PFSK-1 (cell line): ENCODE results near the gene ANKRD12.

ENCODE experiments used
- FOXP2 ChIP-seq: optimal IDR thresholded peaks from 2 replicates; pipeline ENCODE3; 2011; ENCODE audit warnings: borderline replicate concordance, control low read depth, inconsistent platforms; ENCODE audit not compliant: insufficient read depth; ENCODE audit errors: extremely low read length, extremely low read depth
- POLR2AphosphoS5 ChIP-seq: IDR thresholded peaks from 2 replicates; pipeline ENCODE4 v1.6.1; 2012; ENCODE audit warnings: low read depth, mild to moderate bottlenecking, control low read depth, low read length, moderate library complexity
- REST ChIP-seq, 2 experiments: IDR thresholded peaks; 2 replicates each; pipeline versions ENCODE4 v1.6.1 to v1.8.0; 2011 to 2012; ENCODE audit warnings: low read depth in 2 of 2, low read length in 2 of 2, control low read depth in 1 of 2, inconsistent platforms in 1 of 2, mild to moderate bottlenecking in 1 of 2, moderate library complexity in 1 of 2; ENCODE audit not compliant: insufficient read depth in 1 of 2
- SIN3A ChIP-seq: IDR thresholded peaks from 2 replicates; pipeline ENCODE4 v1.6.1; 2012; ENCODE audit warnings: mild to moderate bottlenecking, low read length, moderate library complexity, borderline replicate concordance; ENCODE audit not compliant: insufficient read depth
- TAF1 ChIP-seq: IDR thresholded peaks from 2 replicates; pipeline ENCODE4 v1.6.1; 2012; ENCODE audit warnings: low read length, control low read depth, borderline replicate concordance; ENCODE audit not compliant: insufficient read depth

ANKRD12 gene

DNA sequence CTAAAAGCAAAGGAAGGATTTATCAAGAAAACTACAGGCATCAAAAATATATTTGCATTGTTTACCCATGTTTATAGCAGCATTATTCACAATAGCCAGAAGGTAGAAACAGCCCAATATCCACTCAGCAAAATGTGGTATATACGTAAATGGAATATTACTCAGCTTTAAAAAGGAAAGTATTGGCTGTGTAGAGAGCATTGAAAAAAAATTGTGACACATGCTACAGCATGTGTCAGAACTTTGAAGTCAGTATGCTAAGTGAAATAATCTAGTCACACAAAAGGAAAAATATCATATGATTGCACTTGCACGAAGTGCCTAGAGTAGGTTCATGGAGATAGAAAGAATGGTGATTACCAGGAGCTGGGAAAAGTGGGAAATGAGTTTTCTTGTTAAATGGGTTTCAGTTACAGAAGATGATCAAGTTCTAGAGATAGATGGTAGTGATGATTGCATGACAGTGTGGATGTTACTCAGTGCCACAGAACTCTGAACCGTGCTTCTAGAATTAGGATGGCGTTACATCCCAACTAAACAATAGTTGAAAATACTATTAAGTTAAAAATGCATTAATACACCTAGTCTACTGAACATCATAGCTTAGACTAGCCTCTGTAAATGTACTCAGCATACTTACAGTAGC is 20.1 kb downstream of the ANKRD12 start:
- no peak for TF ChIP-seq POLR2AphosphoS5
- no peak for TF ChIP-seq SIN3A
- no peak for TF ChIP-seq TAF1
- TF ChIP-seq REST (IDR thresholded peaks at IDR 0.05; ENCODE audit: insufficient read depth in 1 of 2, low read depth in 2 of 2, low read length in 2 of 2), result no peak
- TF ChIP-seq FOXP2, result no peak

- no peak for TF ChIP-seq POLR2AphosphoS5
- no peak for TF ChIP-seq REST (IDR thresholded peaks at IDR 0.05; ENCODE audit: insufficient read depth in 1 of 2, low read depth in 2 of 2, low read length in 2 of 2)
- TF ChIP-seq TAF1, result no peak
- TF ChIP-seq FOXP2, result no peak
- no peak for TF ChIP-seq SIN3A
These were observed 21.2 kb downstream of the ANKRD12 start for GRCh38 chr18:9157806-9158205.

- no peak for TF ChIP-seq TAF1
- no peak for TF ChIP-seq SIN3A
- no peak for TF ChIP-seq FOXP2
- TF ChIP-seq REST (IDR thresholded peaks at IDR 0.05; ENCODE audit: insufficient read depth in 1 of 2, low read depth in 2 of 2, low read length in 2 of 2), result no peak
- TF ChIP-seq POLR2AphosphoS5, result no peak
These were observed 23.4 kb downstream of the ANKRD12 start for GRCh38 chr18:9160014-9160413.

DNA sequence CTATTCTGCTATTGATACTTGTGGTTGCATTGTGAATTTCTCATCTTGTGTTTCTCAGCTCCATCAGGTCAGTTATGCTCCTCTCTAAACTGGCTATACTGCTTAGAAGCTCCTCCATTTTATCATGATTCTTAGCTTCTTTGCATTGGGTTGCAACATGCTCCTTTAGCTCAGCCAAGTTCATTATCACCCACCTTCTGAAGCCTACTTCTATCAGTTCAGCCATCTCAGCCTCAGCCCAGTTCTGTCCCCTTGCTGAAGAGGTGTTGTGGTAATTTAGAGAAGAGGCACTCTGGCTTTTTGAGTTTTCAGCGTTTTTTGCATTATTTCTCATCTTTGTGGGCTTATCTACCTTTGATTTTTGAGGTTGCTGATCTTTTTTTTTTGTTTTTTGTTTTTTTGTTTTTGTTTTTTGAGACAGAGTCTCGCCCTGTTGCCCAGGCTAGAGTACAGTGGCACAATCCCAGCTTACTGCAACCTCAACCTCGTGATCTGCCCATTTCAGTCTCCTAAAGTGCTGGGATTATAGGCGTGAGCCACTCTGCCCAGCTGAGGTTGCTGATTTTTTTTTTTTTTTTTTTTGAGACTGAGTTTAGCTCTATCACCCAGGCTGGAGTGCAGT is 36.0 kb downstream of the ANKRD12 start:
- TF ChIP-seq TAF1, result no peak
- no peak for TF ChIP-seq POLR2AphosphoS5
- TF ChIP-seq REST (IDR thresholded peaks at IDR 0.05; ENCODE audit: insufficient read depth in 1 of 2, low read depth in 2 of 2, low read length in 2 of 2), result no peak
- TF ChIP-seq FOXP2, result no peak
- no peak for TF ChIP-seq SIN3A
